B cell (primary cell): Measurements from ENCODE around the gene PGR. TPM values are rescaled to one million over a fixed set of nuclear protein-coding genes. Genes with fewer than 3 reads are reported as not detected.

Experiments used
- ATAC-seq: fragments of 200-7000 bp; cut with Tn5 transposase; one replicate; pipeline ENCODE4 v1.10.0; 2021; ENCODE audit warnings: low read depth, mild to moderate bottlenecking, moderate number of reproducible peaks, moderate library complexity
- CTCF ChIA-PET: fragments of 350-600 bp; sonication (Branson Sonifier 250); formaldehyde crosslinking; loops from one replicate; lab custom pipeline; 2021; ENCODE audit warnings: antibody characterized with exemption, inconsistent platforms; lab: Charles Lee
- POLR2A ChIA-PET: fragments of 350-600 bp; sonication (Branson Sonifier 250); formaldehyde crosslinking; loops from one replicate; lab custom pipeline; 2021; ENCODE audit warnings: antibody characterized with exemption; lab: Charles Lee
- DNase-seq: peaks from one replicate; pipeline ENCODE4 v3.0.0; 2013
- H2AFZ ChIP-seq: 2 replicates; pipeline ENCODE4 v1.6.1; 2012; ENCODE audit warnings: mild to moderate bottlenecking, low read depth, low read length; ENCODE audit not compliant: insufficient read depth, poor library complexity, severe bottlenecking
- H3K27ac ChIP-seq, 2 donors: 1 replicate in 1 of 2; 2 replicates in 1 of 2; pipeline ENCODE4 v1.5.1; 2012 to 2013; ENCODE audit warnings: low read length in 2 of 2, mild to moderate bottlenecking in 2 of 2, moderate library complexity in 1 of 2
- H3K27me3 ChIP-seq, 4 experiments: fragments of 200-600 bp in 1 of 4; sonication (generic) in 1 of 4; replicated peaks in 1 of 4; 1 replicate in 2 of 4; 2 replicates in 2 of 4; pipeline versions ENCODE4 v1.6.1 to v1.7.0; 2013 to 2016; ENCODE audit warnings: low read length in 3 of 4, mild to moderate bottlenecking in 2 of 4, mixed read lengths in 1 of 4, moderate library complexity in 1 of 4; ENCODE audit not compliant: insufficient read depth in 4 of 4, control insufficient read depth in 3 of 4; ENCODE audit errors: control extremely low read depth in 1 of 4
- H3K36me3 ChIP-seq, 2 experiments: replicated peaks in 1 of 2; 1 replicate in 1 of 2; 2 replicates in 1 of 2; pipeline versions ENCODE4 v1.6.1 to v1.7.1; 2013; ENCODE audit warnings: low read length in 1 of 2; ENCODE audit not compliant: insufficient read depth in 2 of 2, control insufficient read depth in 1 of 2; ENCODE audit errors: control extremely low read depth in 1 of 2, extremely low read depth in 1 of 2
- H3K4me1 ChIP-seq, 2 donors: fragments of 200-600 bp in 1 of 2; sonication (generic) in 1 of 2; 1 replicate in 1 of 2; 2 replicates in 1 of 2; pipeline versions ENCODE4 v1.5.1 to v1.6.1; 2013 to 2017; ENCODE audit warnings: low read length in 2 of 2; ENCODE audit not compliant: control insufficient read depth in 2 of 2, insufficient read depth in 2 of 2
- H3K4me2 ChIP-seq: replicated peaks from 2 replicates; pipeline ENCODE3; 2012; ENCODE audit warnings: mild to moderate bottlenecking, low read depth, low read length; ENCODE audit not compliant: poor library complexity, severe bottlenecking
- H3K4me3 ChIP-seq, 5 experiments: fragments of 200-600 bp in 1 of 5; sonication (generic) in 1 of 5; 1 replicate in 3 of 5; 2 replicates in 2 of 5; pipeline versions ENCODE4 v1.5.1 to v1.7.0; 2011 to 2016; ENCODE audit warnings: low read length in 4 of 5, mild to moderate bottlenecking in 4 of 5, low read depth in 2 of 5, control low read depth in 1 of 5, moderate library complexity in 1 of 5; ENCODE audit not compliant: insufficient read depth in 1 of 5; ENCODE audit errors: control extremely low read depth in 1 of 5, extremely low read depth in 1 of 5
- H3K79me2 ChIP-seq: fragments of 200-600 bp; sonication (generic); one replicate; pipeline ENCODE4 v1.6.0; 2016; ENCODE audit warnings: low read length; ENCODE audit not compliant: control insufficient read depth, insufficient read depth
- H3K9ac ChIP-seq: fragments of 200-600 bp; sonication (generic); 2 replicates; pipeline ENCODE4 v1.6.1; 2017; ENCODE audit warnings: mild to moderate bottlenecking, low read length, moderate library complexity
- H3K9me3 ChIP-seq, 3 donors: one replicate each; pipeline versions ENCODE4 v1.6.1 to v1.7.1; 2013; ENCODE audit warnings: low read length in 2 of 3; ENCODE audit not compliant: control insufficient read depth in 2 of 3, insufficient read depth in 1 of 3; ENCODE audit errors: control extremely low read depth in 1 of 3
- H4K20me1 ChIP-seq: 2 replicates; pipeline ENCODE4 v1.6.0; 2012; ENCODE audit warnings: mild to moderate bottlenecking, low read length; ENCODE audit not compliant: insufficient read depth, control insufficient read depth, poor library complexity, severe bottlenecking
- H3K27ac Mint-ChIP-seq: one replicate; pipeline ENCODE4 v1.8.0; 2021; ENCODE audit warnings: mixed read lengths
- H3K27me3 Mint-ChIP-seq: one replicate; pipeline ENCODE4 v1.8.0; 2021; ENCODE audit warnings: mixed read lengths
- H3K4me1 Mint-ChIP-seq: one replicate; pipeline ENCODE4 v1.8.0; 2021; ENCODE audit warnings: mixed read lengths
- H3K4me3 Mint-ChIP-seq: one replicate; pipeline ENCODE4 v1.8.0; 2021; ENCODE audit warnings: mixed read lengths
- H3K9me3 Mint-ChIP-seq: one replicate; pipeline ENCODE4 v1.8.0; 2022; ENCODE audit warnings: mixed read lengths; ENCODE audit not compliant: insufficient read depth
- EZH2 ChIP-seq: IDR thresholded peaks from 2 replicates; pipeline ENCODE4 v1.6.1; 2012; ENCODE audit warnings: borderline replicate concordance, low read depth, mild to moderate bottlenecking, moderate library complexity, low read length; ENCODE audit not compliant: insufficient read depth, poor library complexity, severe bottlenecking
- WGBS: methylation state at CpG from one replicate; pipeline ENCODE4 v1.1.5; 2013; ENCODE audit warnings: missing lambda C conversion rate; ENCODE audit not compliant: insufficient coverage; 5-methylcytosine and 5-hydroxymethylcytosine counted together
- intact Hi-C: fragments of 100-400 bp; cut with micrococcal nuclease; formaldehyde crosslinking; loops from one replicate; pipeline ENCODE4 v1.10.0; 2022
- polyA plus RNA-seq: library from polyadenylated mRNA; depleted of rRNA; stranded (reverse); fragments of >200 nt; gene quantifications from 2 replicates; pipeline ENCODE4 v1.2.3, GENCODE V29; 2012
- total RNA-seq, 2 donors: library from RNA; stranded (reverse); fragments of 120-200 nt in 1 of 2; gene quantifications; 1 replicate in 1 of 2; 2 replicates in 1 of 2; pipeline versions ENCODE4 v1.2.3 to v1.2.4, GENCODE V29; 2013 to 2022
- TF ChIP-seq, protein P1 (sequence below): fragments of 200-600 bp; IDR thresholded peaks from one replicate; pipeline ENCODE4 v1.8.0; 2022; ENCODE audit warnings: antibody characterized with exemption, mild to moderate bottlenecking

PGR gene
- total and polyA plus RNA-seq, 2 donors (not counting 1 experiment from before 2014, with no cell fraction given): not detected

GRCh38 chr11:101011881-101012280 is 117.7 kb downstream of the PGR start:
- no CpG with 5 or more reads among the region's 5 CpGs for WGBS
- ATAC-seq (no peak), DNase-seq (no peak)
- Histone ChIP-seq H4K20me1 (no peaks in the 10 kb centered on the region), H3K27me3 (no peaks in the 10 kb centered on the region), H3K4me1 (peaks cover 30 to 34% of the 10 kb centered on the region in 2 donors), H3K27ac (no peak overlapping the region), H3K36me3 (no peaks in the 10 kb centered on the region), H3K79me2 (no peaks in the 10 kb centered on the region), H3K9me3 (peaks cover 0 to 2% (median 1%) of the 10 kb centered on the region in 3 donors), H2AFZ (no peak overlapping the region), H3K9ac (no peak overlapping the region), H3K4me3 (no peak overlapping the region), H3K4me2 (no peak overlapping the region)
- H3K27ac Mint-ChIP-seq: no peak overlapping the region
- H3K4me3 Mint-ChIP-seq: no peak overlapping the region
- ChIA-PET CTCF (no interaction called here), POLR2A (no interaction called here)
- no peak for TF ChIP-seq EZH2
- TF ChIP-seq, protein P1, sequence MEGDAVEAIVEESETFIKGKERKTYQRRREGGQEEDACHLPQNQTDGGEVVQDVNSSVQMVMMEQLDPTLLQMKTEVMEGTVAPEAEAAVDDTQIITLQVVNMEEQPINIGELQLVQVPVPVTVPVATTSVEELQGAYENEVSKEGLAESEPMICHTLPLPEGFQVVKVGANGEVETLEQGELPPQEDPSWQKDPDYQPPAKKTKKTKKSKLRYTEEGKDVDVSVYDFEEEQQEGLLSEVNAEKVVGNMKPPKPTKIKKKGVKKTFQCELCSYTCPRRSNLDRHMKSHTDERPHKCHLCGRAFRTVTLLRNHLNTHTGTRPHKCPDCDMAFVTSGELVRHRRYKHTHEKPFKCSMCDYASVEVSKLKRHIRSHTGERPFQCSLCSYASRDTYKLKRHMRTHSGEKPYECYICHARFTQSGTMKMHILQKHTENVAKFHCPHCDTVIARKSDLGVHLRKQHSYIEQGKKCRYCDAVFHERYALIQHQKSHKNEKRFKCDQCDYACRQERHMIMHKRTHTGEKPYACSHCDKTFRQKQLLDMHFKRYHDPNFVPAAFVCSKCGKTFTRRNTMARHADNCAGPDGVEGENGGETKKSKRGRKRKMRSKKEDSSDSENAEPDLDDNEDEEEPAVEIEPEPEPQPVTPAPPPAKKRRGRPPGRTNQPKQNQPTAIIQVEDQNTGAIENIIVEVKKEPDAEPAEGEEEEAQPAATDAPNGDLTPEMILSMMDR: no peak
- H3K9me3 Mint-ChIP-seq: peaks cover 4% of the 10 kb centered on the region
- H3K4me1 Mint-ChIP-seq: peaks cover 27% of the 10 kb centered on the region
- intact Hi-C loops: no loop called here
- no peaks in the 10 kb centered on the region for H3K27me3 Mint-ChIP-seq

DNA sequence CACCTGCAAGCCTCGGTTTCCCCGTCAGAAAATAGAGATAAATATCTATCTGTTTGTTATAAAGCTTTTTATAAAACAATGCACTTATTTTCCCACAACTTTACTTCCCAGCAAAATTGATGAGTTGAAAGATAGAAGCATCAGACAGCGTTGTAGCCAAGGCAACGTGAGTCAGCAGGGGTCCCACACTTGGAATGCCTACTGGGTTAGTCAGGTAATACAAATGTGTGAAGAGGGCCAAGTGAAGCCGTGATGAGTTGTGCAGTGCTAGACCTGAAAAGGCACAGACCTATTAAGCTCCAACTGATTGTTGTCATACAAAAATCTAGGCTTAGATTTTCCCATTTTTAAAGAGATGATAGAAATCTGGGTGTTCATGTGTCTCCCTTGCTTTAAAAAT is 118.7 kb downstream of the PGR start:
- ChIA-PET POLR2A (no interaction called here), CTCF (no interaction called here)
- peaks cover 27% of the 10 kb centered on the region for H3K4me1 Mint-ChIP-seq
- Histone ChIP-seq H3K4me3 (no peak overlapping the region), H3K9me3 (peaks cover 0 to 2% (median 1%) of the 10 kb centered on the region in 3 donors), H3K36me3 (no peaks in the 10 kb centered on the region), H3K27me3 (no peaks in the 10 kb centered on the region), H3K4me1 (peaks cover 30 to 34% of the 10 kb centered on the region in 2 donors), H2AFZ (peak overlapping the region; percentile 66), H3K9ac (no peak overlapping the region), H3K4me2 (no peak overlapping the region), H3K27ac (peak overlapping the region; percentile 68 to 77), H4K20me1 (no peaks in the 10 kb centered on the region), H3K79me2 (no peaks in the 10 kb centered on the region)
- 87% methylated on average over 2 of the region's 5 CpGs for WGBS
- H3K27ac Mint-ChIP-seq: peak overlapping the region; percentile 53
- DNase-seq (no peak), ATAC-seq (no peak)
- H3K27me3 Mint-ChIP-seq: no peaks in the 10 kb centered on the region
- intact Hi-C loops: no loop called here
- peaks cover 4% of the 10 kb centered on the region for H3K9me3 Mint-ChIP-seq
- TF ChIP-seq, protein P1: no peak
- TF ChIP-seq EZH2: no peak
- no peak overlapping the region for H3K4me3 Mint-ChIP-seq
